Panc1 (cell line): Measurements from ENCODE around the gene SMIM20. TPM values are rescaled to one million over a fixed set of nuclear protein-coding genes. Genes with fewer than 3 reads are reported as not detected.

Experiments
- ATAC-seq: fragments of 200-7000 bp; cut with Tn5 transposase; 2 replicates; pipeline ENCODE4 v1.9.1; 2020; ENCODE audit warnings: mild to moderate bottlenecking, moderate library complexity
- BruUV-seq: library from RNA; stranded (reverse); fragments of 400-500 nt; replicated peaks from 2 replicates; lab custom pipeline; 2021; lab: Mats Ljungman, UMichigan
- CTCF ChIA-PET: fragments of 300-600 bp; sonication (Branson Sonifier 250); formaldehyde crosslinking; loops from one replicate; lab custom pipeline; 2022; ENCODE audit warnings: antibody characterized with exemption; lab: Charles Lee
- POLR2A ChIA-PET: fragments of 300-600 bp; sonication (Branson Sonifier 250); formaldehyde crosslinking; loops from one replicate; lab custom pipeline; 2022; ENCODE audit warnings: antibody characterized with exemption; lab: Charles Lee
- DNase-seq: peaks from one replicate; pipeline ENCODE4 v3.0.0-alpha.2; 2010; ENCODE audit warnings: low read depth, low spot score
- H3K27ac ChIP-seq: 2 replicates; pipeline ENCODE4 v1.5.1; 2011; ENCODE audit warnings: mild to moderate bottlenecking, low read length, inconsistent platforms
- H3K27me3 ChIP-seq: fragments of 200-500 bp; sonication (Bioruptor generic); 2 replicates; pipeline ENCODE4 v1.6.0; 2014; ENCODE audit warnings: low read length, inconsistent platforms; ENCODE audit not compliant: control insufficient read depth, insufficient read depth
- H3K36me3 ChIP-seq: fragments of 200-500 bp; sonication (Bioruptor generic); 2 replicates; pipeline ENCODE4 v1.5.1; 2014; ENCODE audit warnings: inconsistent platforms, mild to moderate bottlenecking, low read length, moderate library complexity; ENCODE audit not compliant: control insufficient read depth, insufficient read depth
- H3K4me1 ChIP-seq: 2 replicates; pipeline ENCODE4 v1.5.1; 2011; ENCODE audit warnings: inconsistent platforms, mild to moderate bottlenecking, low read length, moderate library complexity; ENCODE audit not compliant: control insufficient read depth, insufficient read depth
- H3K4me3 ChIP-seq, 2 experiments: 2 replicates each; pipeline ENCODE4 v1.5.1; 2011 to 2012; ENCODE audit warnings: low read depth in 2 of 2, low read length in 2 of 2, mild to moderate bottlenecking in 2 of 2, inconsistent platforms in 1 of 2, moderate library complexity in 1 of 2
- H3K9me3 ChIP-seq: fragments of 200-500 bp; sonication (Bioruptor generic); 2 replicates; pipeline ENCODE4 v1.5.1; 2014; ENCODE audit warnings: low read depth, mild to moderate bottlenecking, inconsistent platforms, low read length, moderate library complexity; ENCODE audit not compliant: control insufficient read depth, insufficient read depth
- CTCF ChIP-seq: fragments of 450-650 bp; IDR thresholded peaks from 2 replicates; pipeline ENCODE4 v1.5.1; 2017; ENCODE audit warnings: mild to moderate bottlenecking
- POLR2AphosphoS5 ChIP-seq: IDR thresholded peaks from 2 replicates; pipeline ENCODE4 v1.6.1; 2012; ENCODE audit warnings: mild to moderate bottlenecking, low read depth, low read length, moderate library complexity
- REST ChIP-seq, 2 experiments: IDR thresholded peaks; 2 replicates each; pipeline ENCODE4 v1.6.1; 2011 to 2012; ENCODE audit warnings: low read depth in 2 of 2, control low read depth in 1 of 2, low read length in 1 of 2, mild to moderate bottlenecking in 1 of 2, moderate library complexity in 1 of 2; ENCODE audit not compliant: insufficient read depth in 1 of 2
- SIN3A ChIP-seq: IDR thresholded peaks from 2 replicates; pipeline ENCODE4 v1.6.1; 2012; ENCODE audit warnings: low read depth, mild to moderate bottlenecking, low read length, moderate library complexity, borderline replicate concordance; ENCODE audit not compliant: insufficient read depth
- TCF7L2 ChIP-seq: IDR thresholded peaks from 2 replicates; pipeline ENCODE4 v1.6.1; 2011; ENCODE audit warnings: mild to moderate bottlenecking, low read depth, low read length, inconsistent platforms
- in situ Hi-C: cut with HindIII; loops from 2 replicates; pipeline ENCODE4 v1.10.0; 2016; ENCODE audit warnings: low sequenced_read_pairs, low pct_unique_long_range_greater_than_20kb
- intact Hi-C: fragments of 100-400 bp; cut with micrococcal nuclease; formaldehyde crosslinking; loops from one replicate; pipeline ENCODE4 v1.10.0; 2022; ENCODE audit not compliant: unreplicated experiment
- total RNA-seq: library from RNA; stranded (reverse); gene quantifications from one replicate; pipeline ENCODE4 v1.2.1, GENCODE V29; 2021; ENCODE audit not compliant: unreplicated experiment

The SMIM20 gene
- total RNA-seq, 1 experiment from 2014 or later, result 16.5 TPM

- Histone ChIP-seq H3K27ac (no peak overlapping the region), H3K4me1 (no peaks in the 10 kb centered on the region), H3K4me3 (no peak overlapping the region), H3K36me3 (no peaks in the 10 kb centered on the region), H3K9me3 (no peaks in the 10 kb centered on the region), H3K27me3 (no peaks in the 10 kb centered on the region)
- no TSS peak for BruUV-seq
- intact Hi-C loops (no loop called here), in situ Hi-C loops (no loop called here)
- TF ChIP-seq REST (IDR thresholded peaks at IDR 0.05; ENCODE audit: insufficient read depth in 1 of 2, low read depth in 2 of 2, low read length in 1 of 2) (no peak), SIN3A (no peak), CTCF (no peak), TCF7L2 (no peak), POLR2AphosphoS5 (no peak)
- no peak for DNase-seq
- no peak for ATAC-seq
- ChIA-PET CTCF (no interaction called here), POLR2A (no interaction called here)
These were observed 13.7 kb upstream of the SMIM20 start for GRCh38 chr4:25900310-25900709.

- no TSS peak for BruUV-seq
- TF ChIP-seq CTCF (no peak), SIN3A (no peak), TCF7L2 (no peak), REST (IDR thresholded peaks at IDR 0.05; ENCODE audit: insufficient read depth in 1 of 2, low read depth in 2 of 2, low read length in 1 of 2) (no peak), POLR2AphosphoS5 (no peak)
- Histone ChIP-seq H3K4me1 (no peaks in the 10 kb centered on the region), H3K36me3 (no peaks in the 10 kb centered on the region), H3K4me3 (no peak overlapping the region), H3K27me3 (no peaks in the 10 kb centered on the region), H3K9me3 (no peaks in the 10 kb centered on the region), H3K27ac (no peak overlapping the region)
- DNase-seq (no peak), ATAC-seq (no peak)
- in situ Hi-C loops (no loop called here), intact Hi-C loops (no loop called here)
- POLR2A ChIA-PET, result no interaction called here
- CTCF ChIA-PET, result no interaction called here
These were observed 13.0 kb upstream of the SMIM20 start for GRCh38 chr4:25901030-25901430.
